HepG2 (cell line): ENCODE results near the gene LRRC10. TPM values are rescaled to one million over a fixed set of nuclear protein-coding genes. Genes with fewer than 3 reads are reported as not detected.
A peak's percentile ranks its signal among the peaks of the same experiment; 100 is the strongest.

Experiments used
- ATAC-seq: fragments of 200-7000 bp; cut with Tn5 transposase; 3 replicates; pipeline ENCODE4 v1.9.1; 2020; ENCODE audit warnings: mild to moderate bottlenecking, moderate library complexity
- BruUV-seq: library from RNA; stranded (reverse); fragments of 400-500 nt; replicated peaks from 2 replicates; lab custom pipeline; 2021; lab: Mats Ljungman, UMichigan
- CTCF ChIA-PET: fragments of 300-600 bp; formaldehyde crosslinking; extraction: SDS; loops from one replicate; lab custom pipeline; 2021; ENCODE audit warnings: low total read pairs, inconsistent platforms, low intra/inter-chr PET ratio; lab: Yijun Ruan, JAX
- POLR2A ChIA-PET: fragments of 350-600 bp; sonication (Branson Sonifier 250); formaldehyde crosslinking; loops from one replicate; lab custom pipeline; 2020; ENCODE audit warnings: antibody characterized with exemption, inconsistent platforms; lab: Yijun Ruan, JAX
- DNase-seq: peaks from one replicate; pipeline ENCODE4 v3.0.0-alpha.2; 2015; ENCODE audit warnings: low spot score
- FAIRE-seq: peaks from 3 replicates; lab custom pipeline; 2011; peaks lifted over from hg19 to GRCh38; lab: Jason Lieb, UNC
- H2AFZ ChIP-seq: one replicate; pipeline ENCODE4 v1.6.1; 2011; ENCODE audit warnings: low read length, inconsistent platforms
- H3K27ac ChIP-seq: fragments of 300-600 bp; 3 replicates; pipeline ENCODE4 v1.8.0; 2011; ENCODE audit warnings: mixed run types, mild to moderate bottlenecking, mixed read lengths, low read length, inconsistent platforms; ENCODE audit not compliant: insufficient read depth; ENCODE audit errors: extremely low read length
- H3K27me3 ChIP-seq, 2 experiments: fragments of 200-600 bp in 1 of 2; 2 replicates in 1 of 2; 3 replicates in 1 of 2; pipeline versions ENCODE4 v1.6.0 to v1.8.0; 2011; ENCODE audit warnings: low read length in 2 of 2, mild to moderate bottlenecking in 2 of 2, moderate library complexity in 2 of 2, inconsistent platforms in 1 of 2; ENCODE audit not compliant: insufficient read depth in 2 of 2, control insufficient read depth in 1 of 2
- H3K36me3 ChIP-seq, 2 experiments: fragments of 200-600 bp in 1 of 2; replicated peaks in 1 of 2; 2 replicates in 1 of 2; 3 replicates in 1 of 2; pipeline versions ENCODE4 v1.5.1 to v1.8.0; 2011; ENCODE audit warnings: low read length in 2 of 2, inconsistent platforms in 1 of 2; ENCODE audit not compliant: insufficient read depth in 2 of 2, control insufficient read depth in 1 of 2
- H3K4me1 ChIP-seq: 2 replicates; pipeline ENCODE4 v1.5.1; 2012; ENCODE audit warnings: low read length, inconsistent platforms; ENCODE audit not compliant: insufficient read depth
- H3K4me2 ChIP-seq: 2 replicates; pipeline ENCODE4 v1.6.0; 2011; ENCODE audit warnings: low read depth, low read length, inconsistent platforms
- H3K4me3 ChIP-seq, 3 experiments: fragments of 200-600 bp in 1 of 3; sonication (generic), shearing (Covaris generic) in 1 of 3; replicated peaks in 1 of 3; 2 replicates each; pipeline ENCODE4 v1.5.1; 2011 to 2016; ENCODE audit warnings: low read length in 3 of 3, inconsistent platforms in 2 of 3, low read depth in 2 of 3, mild to moderate bottlenecking in 2 of 3, control low read depth in 1 of 3, mixed read lengths in 1 of 3; ENCODE audit not compliant: insufficient read depth in 1 of 3
- H3K79me2 ChIP-seq: one replicate; pipeline ENCODE4 v1.6.1; 2011; ENCODE audit warnings: low read length, inconsistent platforms; ENCODE audit not compliant: insufficient read depth
- H3K9ac ChIP-seq: 2 replicates; pipeline ENCODE4 v1.6.0; 2011; ENCODE audit warnings: mild to moderate bottlenecking, low read depth, low read length, inconsistent platforms; ENCODE audit not compliant: insufficient read depth
- H3K9me3 ChIP-seq: 2 replicates; pipeline ENCODE4 v1.5.1; 2012; ENCODE audit warnings: mild to moderate bottlenecking, low read length
- H4K20me1 ChIP-seq: 2 replicates; pipeline ENCODE4 v1.6.0; 2011; ENCODE audit warnings: inconsistent platforms, mild to moderate bottlenecking, low read length, moderate library complexity; ENCODE audit not compliant: insufficient read depth
- ATAD3A ChIP-seq: sonication (generic); formaldehyde crosslinking; IDR thresholded peaks from 2 replicates; pipeline ENCODE4 v1.4.0; 2020; ENCODE audit warnings: missing genetic modification reagents
- BORCS8-MEF2B ChIP-seq: sonication (generic); formaldehyde crosslinking; IDR thresholded peaks from 2 replicates; pipeline ENCODE4 v1.8.0; 2022; ENCODE audit warnings: mild to moderate bottlenecking, missing genetic modification reagents
- FOXJ3 ChIP-seq: sonication (generic); formaldehyde crosslinking; IDR thresholded peaks from 2 replicates; pipeline ENCODE4 v1.4.0; 2020; ENCODE audit warnings: missing genetic modification reagents, mild to moderate bottlenecking, borderline replicate concordance
- HMG20B ChIP-seq: conservative IDR thresholded peaks from 2 replicates; pipeline ENCODE4 v1.6.1; 2016; ENCODE audit warnings: missing genetic modification reagents, missing compliant biosample characterization
- HOXA9 ChIP-seq: sonication (generic); formaldehyde crosslinking; IDR thresholded peaks from 2 replicates; pipeline ENCODE4 v1.8.1; 2022; ENCODE audit warnings: missing genetic modification reagents, mild to moderate bottlenecking, moderate library complexity, borderline replicate concordance
- KDM1A ChIP-seq: IDR thresholded peaks from 2 replicates; pipeline ENCODE4 v1.6.1; 2016; ENCODE audit warnings: missing compliant biosample characterization
- RBM22 ChIP-seq: fragments of 200-400 bp; formaldehyde crosslinking; optimal IDR thresholded peaks from 2 replicates; pipeline ENCODE3; 2017; ENCODE audit warnings: mild to moderate bottlenecking, low read length, moderate library complexity
- TAF15 ChIP-seq: fragments of 200-400 bp; formaldehyde crosslinking; IDR thresholded peaks from one replicate; pipeline ENCODE4 v1.6.1; 2018; ENCODE audit warnings: mild to moderate bottlenecking, low read depth, low read length; ENCODE audit not compliant: poor library complexity, severe bottlenecking
- TFE3 ChIP-seq: IDR thresholded peaks from 2 replicates; pipeline ENCODE4 v1.6.1; 2016
- ZNF230 ChIP-seq: sonication (generic); formaldehyde crosslinking; IDR thresholded peaks from 2 replicates; pipeline ENCODE4 v1.4.0; 2020; ENCODE audit warnings: mild to moderate bottlenecking, missing genetic modification reagents
- ZNF335 ChIP-seq: sonication (generic); formaldehyde crosslinking; IDR thresholded peaks from 2 replicates; pipeline ENCODE4 v1.4.0; 2020; ENCODE audit warnings: missing genetic modification reagents
- ZNF414 ChIP-seq: sonication (generic); formaldehyde crosslinking; IDR thresholded peaks from 2 replicates; pipeline ENCODE4 v1.5.0; 2020; ENCODE audit warnings: missing genetic modification reagents
- WGBS: methylation state at CpG from one replicate; pipeline ENCODE4 v1.1.6; 2017; ENCODE audit warnings: low lambda C conversion rate; 5-methylcytosine and 5-hydroxymethylcytosine counted together
- in situ Hi-C: cut with HindIII; loops from 2 replicates; pipeline ENCODE4 v1.10.0; 2017; ENCODE audit warnings: low pct_unique_long_range_greater_than_20kb; ENCODE audit not compliant: extremely low pct_ligation_motif_present
- intact Hi-C: fragments of 100-400 bp; cut with micrococcal nuclease; formaldehyde crosslinking; loops from one replicate; pipeline ENCODE4 v1.10.0; 2022; ENCODE audit not compliant: unreplicated experiment
- polyA plus RNA-seq, 8 experiments: library from polyadenylated mRNA; depleted of rRNA in 3 of 8; stranded (reverse) in 7 of 8; unstranded in 1 of 8; fragments of >200 nt; fragmentation: Illumina TruSeq in 4 of 8; extraction: Trizol in 4 of 8; gene quantifications; 2 replicates each; pipeline versions ENCODE4 v1.2.1 to v1.2.3, GENCODE V29; 2011 to 2016; ENCODE audit warnings: low read depth in 4 of 8, missing spikeins in 1 of 8, mixed read lengths in 1 of 8; ENCODE audit not compliant: insufficient read depth in 1 of 8
- total RNA-seq, 5 experiments: library from RNA; depleted of rRNA; stranded (reverse); fragments of >200 nt; fragmentation: Illumina TruSeq; extraction: Trizol; gene quantifications; 2 replicates each; pipeline ENCODE4 v1.2.3, GENCODE V29; 2016; ENCODE audit warnings: low read depth in 1 of 5
- TF ChIP-seq, protein P1 (sequence below): IDR thresholded peaks from 2 replicates; pipeline ENCODE4 v1.6.1; 2012; ENCODE audit warnings: low read length, improper control_type of control experiment

Gene LRRC10
- total and polyA plus RNA-seq, 2 of the 13 experiments (the other 11 are each of a cell fraction or from before 2014, with no cell fraction given) = not detected

DNA sequence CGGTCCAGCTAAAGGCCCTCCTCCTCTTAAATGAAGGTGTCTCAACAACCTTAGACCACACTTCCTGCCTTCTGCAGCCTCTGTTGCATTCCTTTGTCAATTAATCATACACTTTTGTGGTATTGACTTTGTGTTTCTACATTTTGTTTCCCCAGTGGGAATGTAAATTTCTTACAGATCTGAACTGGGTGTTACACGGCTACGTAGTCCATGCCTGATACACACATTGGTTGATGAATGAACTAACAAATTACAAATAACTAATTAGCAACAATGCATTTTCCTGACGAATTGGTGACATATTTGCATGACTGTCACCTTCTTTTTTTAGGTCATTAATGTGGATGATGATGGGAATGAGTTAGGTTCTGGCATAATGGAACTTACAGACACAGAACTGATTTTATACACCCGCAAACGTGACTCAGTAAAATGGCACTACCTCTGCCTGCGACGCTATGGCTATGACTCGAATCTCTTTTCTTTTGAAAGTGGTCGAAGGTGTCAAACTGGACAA, 40.6 kb downstream of the LRRC10 start:
- H3K79me2 ChIP-seq = no peaks in the 10 kb centered on the region
- no peak for DNase-seq
- in situ Hi-C loops = loop anchor here (5.0 to 10.0 kb wide), 3 partner anchors 98 to 275 kb away; partner anchors contain the start of gene FRS2
- 90% methylated on average over 10 of the region's 10 CpGs for WGBS
- H3K36me3 ChIP-seq = peaks cover 12 to 54% of the 10 kb centered on the region in 2 experiments
- H2AFZ ChIP-seq = no peak overlapping the region
- H3K27ac ChIP-seq = no peak overlapping the region
- H3K4me3 ChIP-seq = no peak overlapping the region
- no peak for ATAC-seq
- H4K20me1 ChIP-seq = no peaks in the 10 kb centered on the region
- H3K9me3 ChIP-seq = no peaks in the 10 kb centered on the region
- no peak overlapping the region for H3K4me2 ChIP-seq
- TF ChIP-seq TAF15 = no peak
- TF ChIP-seq RBM22 = peak; percentile 18
- POLR2A ChIA-PET = no interaction called here
- no peaks in the 10 kb centered on the region for H3K4me1 ChIP-seq
- H3K27me3 ChIP-seq = no peaks in the 10 kb centered on the region
- BruUV-seq = no TSS peak
- CTCF ChIA-PET = interaction anchor here (1.4 to 2.7 kb wide), 5 partner anchors 99 to 279 kb away, joined by 4 to 27 read pairs (median 13); partner anchors contain the start of gene FRS2
- no peak for FAIRE-seq
- intact Hi-C loops = loop anchor here (1.0 to 2.0 kb wide), 4 partner anchors 99 to 279 kb away; partner anchors contain the start of gene FRS2
- H3K9ac ChIP-seq = no peak overlapping the region

DNA sequence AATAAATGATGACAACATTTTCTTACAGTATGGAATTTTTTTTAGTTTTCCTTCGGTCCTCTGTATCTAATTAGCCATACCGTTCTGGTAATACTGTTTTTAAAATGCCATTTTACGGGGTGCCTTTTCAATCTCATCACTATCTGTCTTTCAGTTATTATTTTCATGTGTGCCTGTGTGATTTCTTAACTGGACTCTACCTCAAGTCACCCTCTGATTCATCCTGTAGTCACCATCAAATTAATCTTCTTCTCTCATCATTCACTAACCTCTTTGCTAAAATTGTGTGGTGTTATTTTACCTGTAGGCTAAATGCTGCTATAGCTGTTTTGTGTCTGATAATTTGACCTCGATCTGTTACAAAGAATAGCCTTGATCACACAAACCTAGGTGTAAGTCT, 41.5 kb downstream of the LRRC10 start:
- no peaks in the 10 kb centered on the region for H3K9me3 ChIP-seq
- H3K27me3 ChIP-seq = no peaks in the 10 kb centered on the region
- BruUV-seq = no TSS peak
- no peaks in the 10 kb centered on the region for H3K79me2 ChIP-seq
- 86% methylated on average over 4 of the region's 4 CpGs for WGBS
- no peak overlapping the region for H3K27ac ChIP-seq
- in situ Hi-C loops = no loop called here
- intact Hi-C loops = no loop called here
- CTCF ChIA-PET = interaction anchor here (2.1 to 2.7 kb wide), 2 partner anchors 181 to 212 kb away, joined by 17 to 27 read pairs; no protein-coding TSS in a partner anchor
- FAIRE-seq = no peak
- no peak overlapping the region for H3K4me2 ChIP-seq
- POLR2A ChIA-PET = no interaction called here
- no peaks in the 10 kb centered on the region for H3K4me1 ChIP-seq
- H2AFZ ChIP-seq = no peak overlapping the region
- ATAC-seq = no peak
- no peaks in the 10 kb centered on the region for H4K20me1 ChIP-seq
- TF ChIP-seq FOXJ3 (CRISPR knock-in tag) = no peak
- no peak for TF ChIP-seq TFE3 (CRISPR knock-in tag)
- no peak for TF ChIP-seq KDM1A (CRISPR knock-in tag)
- TF ChIP-seq BORCS8-MEF2B (CRISPR knock-in tag) = no peak
- no peak for TF ChIP-seq ZNF414 (CRISPR knock-in tag)
- TF ChIP-seq HOXA9 (CRISPR knock-in tag) = no peak
- TF ChIP-seq HMG20B (CRISPR knock-in tag) = no peak
- no peak for TF ChIP-seq ATAD3A (CRISPR knock-in tag)
- TF ChIP-seq, protein P1, sequence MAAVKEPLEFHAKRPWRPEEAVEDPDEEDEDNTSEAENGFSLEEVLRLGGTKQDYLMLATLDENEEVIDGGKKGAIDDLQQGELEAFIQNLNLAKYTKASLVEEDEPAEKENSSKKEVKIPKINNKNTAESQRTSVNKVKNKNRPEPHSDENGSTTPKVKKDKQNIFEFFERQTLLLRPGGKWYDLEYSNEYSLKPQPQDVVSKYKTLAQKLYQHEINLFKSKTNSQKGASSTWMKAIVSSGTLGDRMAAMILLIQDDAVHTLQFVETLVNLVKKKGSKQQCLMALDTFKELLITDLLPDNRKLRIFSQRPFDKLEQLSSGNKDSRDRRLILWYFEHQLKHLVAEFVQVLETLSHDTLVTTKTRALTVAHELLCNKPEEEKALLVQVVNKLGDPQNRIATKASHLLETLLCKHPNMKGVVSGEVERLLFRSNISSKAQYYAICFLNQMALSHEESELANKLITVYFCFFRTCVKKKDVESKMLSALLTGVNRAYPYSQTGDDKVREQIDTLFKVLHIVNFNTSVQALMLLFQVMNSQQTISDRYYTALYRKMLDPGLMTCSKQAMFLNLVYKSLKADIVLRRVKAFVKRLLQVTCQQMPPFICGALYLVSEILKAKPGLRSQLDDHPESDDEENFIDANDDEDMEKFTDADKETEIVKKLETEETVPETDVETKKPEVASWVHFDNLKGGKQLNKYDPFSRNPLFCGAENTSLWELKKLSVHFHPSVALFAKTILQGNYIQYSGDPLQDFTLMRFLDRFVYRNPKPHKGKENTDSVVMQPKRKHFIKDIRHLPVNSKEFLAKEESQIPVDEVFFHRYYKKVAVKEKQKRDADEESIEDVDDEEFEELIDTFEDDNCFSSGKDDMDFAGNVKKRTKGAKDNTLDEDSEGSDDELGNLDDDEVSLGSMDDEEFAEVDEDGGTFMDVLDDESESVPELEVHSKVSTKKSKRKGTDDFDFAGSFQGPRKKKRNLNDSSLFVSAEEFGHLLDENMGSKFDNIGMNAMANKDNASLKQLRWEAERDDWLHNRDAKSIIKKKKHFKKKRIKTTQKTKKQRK = no peak
- TF ChIP-seq ZNF335 (CRISPR knock-in tag) = no peak
- TF ChIP-seq ZNF230 (CRISPR knock-in tag) = no peak
- H3K4me3 ChIP-seq = no peak overlapping the region
- H3K36me3 ChIP-seq = peaks cover 11 to 49% of the 10 kb centered on the region in 2 experiments
- DNase-seq = no peak
- H3K9ac ChIP-seq = no peak overlapping the region
